GM12878 (cell line): ENCODE results near the gene IZUMO1.

Source experiments
- BCLAF1 ChIP-seq: fragments of 450-650 bp; IDR thresholded peaks from 2 replicates; pipeline ENCODE4 v1.6.1; 2017; ENCODE audit warnings: antibody characterized with exemption, mild to moderate bottlenecking, moderate library complexity
- CTCF ChIP-seq, 3 experiments: IDR thresholded peaks in 2 of 3; conservative IDR thresholded peaks in 1 of 3; 2 replicates each; pipeline ENCODE4 v1.5.1; 2011; ENCODE audit warnings: low read depth in 3 of 3, low read length in 3 of 3, mild to moderate bottlenecking in 3 of 3, control low read depth in 2 of 3, moderate library complexity in 2 of 3, inconsistent platforms in 1 of 3, mixed read lengths in 1 of 3; ENCODE audit not compliant: control insufficient read depth in 2 of 3, insufficient read depth in 1 of 3; ENCODE audit errors: extremely low read depth in 1 of 3
- EP300 ChIP-seq, 2 experiments: fragments of 150-350 bp in 1 of 2; IDR thresholded peaks; 2 replicates each; pipeline ENCODE4 v1.6.1; 2011 to 2012; ENCODE audit warnings: low read depth in 2 of 2, low read length in 2 of 2, borderline replicate concordance in 1 of 2, improper control_type of control experiment in 1 of 2, inconsistent platforms in 1 of 2; ENCODE audit not compliant: control insufficient read depth in 1 of 2
- FOXK2 ChIP-seq: fragments of 450-650 bp; IDR thresholded peaks from 2 replicates; pipeline ENCODE4 v1.6.1; 2017; ENCODE audit warnings: mild to moderate bottlenecking, moderate library complexity
- POLR2A ChIP-seq: IDR thresholded peaks from 2 replicates; pipeline ENCODE4 v1.6.1; 2011; ENCODE audit warnings: low read depth, mild to moderate bottlenecking, low read length
- SIN3A ChIP-seq: IDR thresholded peaks from 2 replicates; pipeline ENCODE4 v1.6.1; 2012; ENCODE audit warnings: low read depth, low read length, improper control_type of control experiment
- SPI1 ChIP-seq: IDR thresholded peaks from 2 replicates; pipeline ENCODE4 v1.6.1; 2011; ENCODE audit warnings: low read depth, mild to moderate bottlenecking, low read length, moderate library complexity, borderline replicate concordance; ENCODE audit not compliant: insufficient read depth
- TBL1XR1 ChIP-seq: IDR thresholded peaks from 2 replicates; pipeline ENCODE4 v1.6.1; 2012; ENCODE audit warnings: low read depth, low read length, improper control_type of control experiment
- YY1 ChIP-seq: IDR thresholded peaks from 2 replicates; pipeline ENCODE4 v1.6.1; 2011; ENCODE audit warnings: low read depth, mild to moderate bottlenecking, low read length
- TF ChIP-seq, protein P1 (sequence below): IDR thresholded peaks from 2 replicates; pipeline ENCODE4 v1.6.1; 2012; ENCODE audit warnings: low read depth, low read length, improper control_type of control experiment

GRCh38 chr19:48752496-48753365 is 6.0 kb upstream of the IZUMO1 start, which contains the start of gene FUT1:
- TF ChIP-seq SPI1 (no peak), CTCF (IDR thresholded peaks at IDR 0.05 in 2 of 3, conservative IDR thresholded peaks at IDR 0.05 in 1 of 3; ENCODE audit: control insufficient read depth in 2 of 3, extremely low read depth in 1 of 3, insufficient read depth in 1 of 3, low read depth in 3 of 3, low read length in 3 of 3) (no peak), SIN3A (no peak), FOXK2 (no peak), POLR2A (no peak), YY1 (no peak), BCLAF1 (no peak), TBL1XR1 (no peak), EP300 (IDR thresholded peaks at IDR 0.05; ENCODE audit: borderline replicate concordance in 1 of 2, control insufficient read depth in 1 of 2, low read depth in 2 of 2, low read length in 2 of 2) (no peak)
- TF ChIP-seq, protein P1, sequence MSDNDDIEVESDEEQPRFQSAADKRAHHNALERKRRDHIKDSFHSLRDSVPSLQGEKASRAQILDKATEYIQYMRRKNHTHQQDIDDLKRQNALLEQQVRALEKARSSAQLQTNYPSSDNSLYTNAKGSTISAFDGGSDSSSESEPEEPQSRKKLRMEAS = no peak
